K562 (cell line): ENCODE results near the gene CECR2.

Experiments
- CREB1 ChIP-seq, 2 experiments: sonication (generic) in 1 of 2; formaldehyde crosslinking in 1 of 2; IDR thresholded peaks; 2 replicates each; pipeline versions ENCODE4 v1.6.1 to v1.8.0; 2012 to 2022; ENCODE audit warnings: inconsistent platforms in 1 of 2, mild to moderate bottlenecking in 1 of 2, missing genetic modification reagents in 1 of 2, moderate library complexity in 1 of 2
- CTCF ChIP-seq, 3 experiments: IDR thresholded peaks in 2 of 3; conservative IDR thresholded peaks in 1 of 3; 2 replicates each; pipeline ENCODE4 v1.5.1; 2011 to 2012; ENCODE audit warnings: low read length in 3 of 3, mild to moderate bottlenecking in 3 of 3, control low read depth in 2 of 3, improper control_type of control experiment in 1 of 3, inconsistent platforms in 1 of 3, low read depth in 1 of 3, mixed read lengths in 1 of 3, moderate library complexity in 1 of 3; ENCODE audit not compliant: insufficient read depth in 2 of 3
- EZH2 ChIP-seq: IDR thresholded peaks from 2 replicates; pipeline ENCODE4 v1.6.1; 2012; ENCODE audit warnings: low read depth, mild to moderate bottlenecking, inconsistent platforms, low read length, borderline replicate concordance
- JUNB ChIP-seq: fragments of 450-650 bp; formaldehyde crosslinking; conservative IDR thresholded peaks from 2 replicates; pipeline ENCODE4 v1.4.0; 2020; ENCODE audit warnings: mild to moderate bottlenecking
- POLR2AphosphoS2 ChIP-seq: IDR thresholded peaks from 2 replicates; pipeline ENCODE4 v1.6.1; 2012; ENCODE audit warnings: low read length, improper control_type of control experiment
- SP1 ChIP-seq: sonication (generic); formaldehyde crosslinking; IDR thresholded peaks from 2 replicates; pipeline ENCODE4 v1.8.1; 2022; ENCODE audit warnings: mild to moderate bottlenecking, missing genetic modification reagents
- ZC3H8 ChIP-seq: fragments of 450-650 bp; IDR thresholded peaks from 2 replicates; pipeline ENCODE4 v1.6.1; 2017
- TF ChIP-seq, protein P1 (sequence below): sonication (generic); formaldehyde crosslinking; IDR thresholded peaks from 2 replicates; pipeline ENCODE4 v1.8.0; 2023; ENCODE audit warnings: missing genetic modification reagents, mild to moderate bottlenecking, borderline replicate concordance

- TF ChIP-seq ZC3H8 (no peak), JUNB (CRISPR knock-in tag) (no peak), EZH2 (no peak), CTCF (IDR thresholded peaks at IDR 0.05 in 2 of 3, conservative IDR thresholded peaks at IDR 0.05 in 1 of 3; ENCODE audit: insufficient read depth in 2 of 3, low read depth in 1 of 3, low read length in 3 of 3) (no peak), SP1 (CRISPR knock-in tag) (no peak), POLR2AphosphoS2 (no peak), CREB1 (IDR thresholded peaks at IDR 0.05) (no peak), CREB1 (CRISPR knock-in tag; IDR thresholded peaks at IDR 0.05) (no peak)
- TF ChIP-seq, protein P1, sequence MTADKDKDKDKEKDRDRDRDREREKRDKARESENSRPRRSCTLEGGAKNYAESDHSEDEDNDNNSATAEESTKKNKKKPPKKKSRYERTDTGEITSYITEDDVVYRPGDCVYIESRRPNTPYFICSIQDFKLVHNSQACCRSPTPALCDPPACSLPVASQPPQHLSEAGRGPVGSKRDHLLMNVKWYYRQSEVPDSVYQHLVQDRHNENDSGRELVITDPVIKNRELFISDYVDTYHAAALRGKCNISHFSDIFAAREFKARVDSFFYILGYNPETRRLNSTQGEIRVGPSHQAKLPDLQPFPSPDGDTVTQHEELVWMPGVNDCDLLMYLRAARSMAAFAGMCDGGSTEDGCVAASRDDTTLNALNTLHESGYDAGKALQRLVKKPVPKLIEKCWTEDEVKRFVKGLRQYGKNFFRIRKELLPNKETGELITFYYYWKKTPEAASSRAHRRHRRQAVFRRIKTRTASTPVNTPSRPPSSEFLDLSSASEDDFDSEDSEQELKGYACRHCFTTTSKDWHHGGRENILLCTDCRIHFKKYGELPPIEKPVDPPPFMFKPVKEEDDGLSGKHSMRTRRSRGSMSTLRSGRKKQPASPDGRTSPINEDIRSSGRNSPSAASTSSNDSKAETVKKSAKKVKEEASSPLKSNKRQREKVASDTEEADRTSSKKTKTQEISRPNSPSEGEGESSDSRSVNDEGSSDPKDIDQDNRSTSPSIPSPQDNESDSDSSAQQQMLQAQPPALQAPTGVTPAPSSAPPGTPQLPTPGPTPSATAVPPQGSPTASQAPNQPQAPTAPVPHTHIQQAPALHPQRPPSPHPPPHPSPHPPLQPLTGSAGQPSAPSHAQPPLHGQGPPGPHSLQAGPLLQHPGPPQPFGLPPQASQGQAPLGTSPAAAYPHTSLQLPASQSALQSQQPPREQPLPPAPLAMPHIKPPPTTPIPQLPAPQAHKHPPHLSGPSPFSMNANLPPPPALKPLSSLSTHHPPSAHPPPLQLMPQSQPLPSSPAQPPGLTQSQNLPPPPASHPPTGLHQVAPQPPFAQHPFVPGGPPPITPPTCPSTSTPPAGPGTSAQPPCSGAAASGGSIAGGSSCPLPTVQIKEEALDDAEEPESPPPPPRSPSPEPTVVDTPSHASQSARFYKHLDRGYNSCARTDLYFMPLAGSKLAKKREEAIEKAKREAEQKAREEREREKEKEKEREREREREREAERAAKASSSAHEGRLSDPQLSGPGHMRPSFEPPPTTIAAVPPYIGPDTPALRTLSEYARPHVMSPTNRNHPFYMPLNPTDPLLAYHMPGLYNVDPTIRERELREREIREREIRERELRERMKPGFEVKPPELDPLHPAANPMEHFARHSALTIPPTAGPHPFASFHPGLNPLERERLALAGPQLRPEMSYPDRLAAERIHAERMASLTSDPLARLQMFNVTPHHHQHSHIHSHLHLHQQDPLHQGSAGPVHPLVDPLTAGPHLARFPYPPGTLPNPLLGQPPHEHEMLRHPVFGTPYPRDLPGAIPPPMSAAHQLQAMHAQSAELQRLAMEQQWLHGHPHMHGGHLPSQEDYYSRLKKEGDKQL (CRISPR knock-in tag) = no peak
These were observed 32.5 kb downstream of the CECR2 start for GRCh38 chr22:17401728-17402127.
